ENCODE results near the gene IL17RD. TPM values are rescaled to one million over a fixed set of nuclear protein-coding genes. Genes with fewer than 3 reads are reported as not detected.

IL17RD gene
- total and polyA plus RNA-seq, 2 donors (not counting 1 experiment from before 2014, with no cell fraction given): 0.05 TPM; not detected in 1

DNA sequence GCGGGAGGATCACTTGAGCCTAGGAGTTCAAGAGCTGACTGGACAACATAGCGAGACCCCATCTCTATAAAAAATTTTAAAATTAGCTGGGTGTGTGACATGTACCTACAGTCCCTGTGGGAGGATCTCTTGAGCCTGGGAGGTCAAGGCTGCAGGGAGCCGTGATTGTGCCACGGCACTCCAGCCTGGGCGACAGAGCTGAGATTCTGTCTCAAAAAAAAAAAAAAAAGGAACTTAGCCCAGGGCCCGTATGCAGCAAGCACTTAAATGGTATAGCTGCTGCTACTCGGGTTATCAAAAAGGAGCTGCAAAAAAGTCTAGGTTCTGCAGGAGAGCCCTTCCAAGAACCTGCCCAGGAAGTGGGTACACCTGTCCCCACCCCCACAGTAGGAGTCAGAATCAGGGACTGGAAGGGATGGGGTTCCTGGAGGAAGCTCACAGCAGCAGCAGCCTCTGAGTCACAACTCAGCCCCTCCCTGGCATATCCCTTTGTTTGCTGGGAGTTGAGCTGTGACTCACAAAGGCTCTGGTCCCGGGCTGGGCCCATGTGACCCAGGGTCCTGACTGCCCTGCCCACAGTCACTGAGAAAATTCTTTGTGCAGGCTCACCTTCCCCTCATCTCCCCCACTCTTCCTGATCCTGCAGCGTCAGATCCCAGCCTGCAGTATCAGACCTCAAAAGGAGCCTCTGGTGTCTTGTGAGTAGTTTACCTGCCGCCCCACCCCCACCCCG is 104.9 kb downstream of the IL17RD start, which contains the start of gene SPATA12:
SPATA12 (plus strand) TSS at position 576 of the 733 bp plus-strand sequence. CDS start 13,031 bp downstream, outside the sequence.
- ChIA-PET CTCF (no interaction called here), POLR2A (no interaction called here)
- peaks cover 50% of the 10 kb centered on the region for H3K27me3 Mint-ChIP-seq
- peaks cover 2% of the 10 kb centered on the region for H3K4me1 Mint-ChIP-seq
- no peaks in the 10 kb centered on the region for H3K9me3 Mint-ChIP-seq (ENCODE audit: insufficient read depth)
- Histone ChIP-seq H3K27me3 (replicated peaks in 1 of 4; ENCODE audit: control extremely low read depth in 1 of 4, control insufficient read depth in 3 of 4, insufficient read depth in 4 of 4, low read length in 3 of 4) (peaks cover 0 to 38% (median 22%) of the 10 kb centered on the region in 4 experiments), H3K9ac (ENCODE audit: low read length) (no peak within 1 kb of the TSS), H3K4me3 (ENCODE audit: control extremely low read depth in 1 of 5, extremely low read depth in 1 of 5, insufficient read depth in 1 of 5, low read depth in 2 of 5, low read length in 4 of 5) (no peak within 1 kb of the TSS), H3K27ac (ENCODE audit: low read length in 2 of 2) (no peak within 1 kb of the TSS), H4K20me1 (ENCODE audit: control insufficient read depth, insufficient read depth, low read length, poor library complexity, severe bottlenecking) (no peaks in the 10 kb centered on the region), H2AFZ (ENCODE audit: insufficient read depth, low read depth, low read length, poor library complexity, severe bottlenecking) (no peak within 1 kb of the TSS), H3K4me1 (ENCODE audit: control insufficient read depth in 2 of 2, insufficient read depth in 2 of 2, low read length in 2 of 2) (peaks cover 3 to 5% of the 10 kb centered on the region in 2 donors), H3K9me3 (ENCODE audit: control extremely low read depth in 1 of 3, control insufficient read depth in 2 of 3, insufficient read depth in 1 of 3, low read length in 2 of 3) (peaks cover 0 to 10% (median 0%) of the 10 kb centered on the region in 3 donors), H3K4me2 (replicated peaks; ENCODE audit: low read depth, low read length, poor library complexity, severe bottlenecking) (no peak within 1 kb of the TSS), H3K36me3 (replicated peaks in 1 of 2; ENCODE audit: control extremely low read depth in 1 of 2, control insufficient read depth in 1 of 2, extremely low read depth in 1 of 2, insufficient read depth in 2 of 2, low read length in 1 of 2) (no peaks in the 10 kb centered on the region), H3K79me2 (ENCODE audit: control insufficient read depth, insufficient read depth, low read length) (no peaks in the 10 kb centered on the region)
- H3K4me3 Mint-ChIP-seq: no peak within 1 kb of the TSS
- peak; percentile 31 for ATAC-seq (ENCODE audit: low read depth)
- DNase-seq: no peak
- TF ChIP-seq, protein P1, sequence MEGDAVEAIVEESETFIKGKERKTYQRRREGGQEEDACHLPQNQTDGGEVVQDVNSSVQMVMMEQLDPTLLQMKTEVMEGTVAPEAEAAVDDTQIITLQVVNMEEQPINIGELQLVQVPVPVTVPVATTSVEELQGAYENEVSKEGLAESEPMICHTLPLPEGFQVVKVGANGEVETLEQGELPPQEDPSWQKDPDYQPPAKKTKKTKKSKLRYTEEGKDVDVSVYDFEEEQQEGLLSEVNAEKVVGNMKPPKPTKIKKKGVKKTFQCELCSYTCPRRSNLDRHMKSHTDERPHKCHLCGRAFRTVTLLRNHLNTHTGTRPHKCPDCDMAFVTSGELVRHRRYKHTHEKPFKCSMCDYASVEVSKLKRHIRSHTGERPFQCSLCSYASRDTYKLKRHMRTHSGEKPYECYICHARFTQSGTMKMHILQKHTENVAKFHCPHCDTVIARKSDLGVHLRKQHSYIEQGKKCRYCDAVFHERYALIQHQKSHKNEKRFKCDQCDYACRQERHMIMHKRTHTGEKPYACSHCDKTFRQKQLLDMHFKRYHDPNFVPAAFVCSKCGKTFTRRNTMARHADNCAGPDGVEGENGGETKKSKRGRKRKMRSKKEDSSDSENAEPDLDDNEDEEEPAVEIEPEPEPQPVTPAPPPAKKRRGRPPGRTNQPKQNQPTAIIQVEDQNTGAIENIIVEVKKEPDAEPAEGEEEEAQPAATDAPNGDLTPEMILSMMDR (IDR thresholded peaks at IDR 0.05): no peak
- TF ChIP-seq EZH2 (IDR thresholded peaks at IDR 0.05; ENCODE audit: borderline replicate concordance, insufficient read depth, low read depth, low read length, poor library complexity, severe bottlenecking): no peak
- WGBS (ENCODE audit: insufficient coverage): 27% methylated on average over 7 of the region's 11 CpGs
- no peak within 1 kb of the TSS for H3K27ac Mint-ChIP-seq
- intact Hi-C loops (cut with micrococcal nuclease): loop anchor here (10.0 kb wide), 1 partner anchor 375 kb away; the partner anchor contains the start of gene TASOR

DNA sequence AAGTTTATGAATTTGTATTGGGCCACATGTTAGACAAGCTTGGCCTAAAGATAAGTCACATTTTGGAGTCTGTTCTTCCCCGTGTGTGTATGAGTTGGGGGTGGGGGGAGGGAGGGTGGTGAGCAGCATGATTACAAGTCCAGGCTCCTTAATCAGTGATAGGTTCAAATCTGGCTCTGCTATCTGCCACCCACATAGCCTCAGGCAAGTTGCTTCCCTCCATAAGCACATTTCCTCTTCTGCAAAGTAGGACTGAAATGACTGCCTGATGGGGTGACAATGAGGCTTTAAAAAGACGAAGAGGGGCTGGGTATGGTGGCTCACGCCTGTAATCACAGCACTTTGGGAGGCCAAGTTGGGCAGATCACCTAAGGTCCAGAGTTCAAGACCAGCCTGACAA is 105.7 kb downstream of the IL17RD start:
- H3K36me3 ChIP-seq (replicated peaks in 1 of 2; ENCODE audit: control extremely low read depth in 1 of 2, control insufficient read depth in 1 of 2, extremely low read depth in 1 of 2, insufficient read depth in 2 of 2, low read length in 1 of 2): no peaks in the 10 kb centered on the region
- CTCF ChIA-PET: interaction anchor here (0.6 kb wide), 1 partner anchor 364 kb away, joined by 4 read pairs; no protein-coding TSS in a partner anchor
- ATAC-seq (ENCODE audit: low read depth) (no peak), DNase-seq (no peak)
- H3K4me3 Mint-ChIP-seq: no peak overlapping the region
- WGBS (ENCODE audit: insufficient coverage): 38% methylated on average over 2 of the region's 3 CpGs
- peaks cover 2% of the 10 kb centered on the region for H3K4me1 Mint-ChIP-seq
- no peak overlapping the region for H2AFZ ChIP-seq (ENCODE audit: insufficient read depth, low read depth, low read length, poor library complexity, severe bottlenecking)
- POLR2A ChIA-PET: interaction anchor here (0.5 kb wide), 1 partner anchor 9 kb away, joined by 6 read pairs; no protein-coding TSS in a partner anchor
- H3K9me3 ChIP-seq (ENCODE audit: control extremely low read depth in 1 of 3, control insufficient read depth in 2 of 3, insufficient read depth in 1 of 3, low read length in 2 of 3): peaks cover 0 to 10% (median 0%) of the 10 kb centered on the region in 3 donors
- H3K4me1 ChIP-seq (ENCODE audit: control insufficient read depth in 2 of 2, insufficient read depth in 2 of 2, low read length in 2 of 2): peaks cover 3 to 5% of the 10 kb centered on the region in 2 donors
- peaks cover 45% of the 10 kb centered on the region for H3K27me3 Mint-ChIP-seq
- H4K20me1 ChIP-seq (ENCODE audit: control insufficient read depth, insufficient read depth, low read length, poor library complexity, severe bottlenecking): no peaks in the 10 kb centered on the region
- peaks cover 0 to 31% (median 20%) of the 10 kb centered on the region in 4 experiments for H3K27me3 ChIP-seq (replicated peaks in 1 of 4; ENCODE audit: control extremely low read depth in 1 of 4, control insufficient read depth in 3 of 4, insufficient read depth in 4 of 4, low read length in 3 of 4)
- no peak overlapping the region for H3K27ac ChIP-seq (ENCODE audit: low read length in 2 of 2)
- H3K4me3 ChIP-seq (ENCODE audit: control extremely low read depth in 1 of 5, extremely low read depth in 1 of 5, insufficient read depth in 1 of 5, low read depth in 2 of 5, low read length in 4 of 5): no peak overlapping the region
- no peak for TF ChIP-seq EZH2 (IDR thresholded peaks at IDR 0.05; ENCODE audit: borderline replicate concordance, insufficient read depth, low read depth, low read length, poor library complexity, severe bottlenecking)
- TF ChIP-seq, protein P1 (IDR thresholded peaks at IDR 0.05): no peak
- intact Hi-C loops (cut with micrococcal nuclease): no loop called here
- no peaks in the 10 kb centered on the region for H3K9me3 Mint-ChIP-seq (ENCODE audit: insufficient read depth)
- H3K9ac ChIP-seq (ENCODE audit: low read length): no peak overlapping the region
- H3K4me2 ChIP-seq (replicated peaks; ENCODE audit: low read depth, low read length, poor library complexity, severe bottlenecking): no peak overlapping the region
- H3K27ac Mint-ChIP-seq: no peak overlapping the region
- H3K79me2 ChIP-seq (ENCODE audit: control insufficient read depth, insufficient read depth, low read length): no peaks in the 10 kb centered on the region

All from B cell (primary cell).